Tibial nerve (tissue), 4 donors: ENCODE results near the gene RXRG. TPM values are rescaled to one million over a fixed set of nuclear protein-coding genes. Genes with fewer than 3 reads are reported as not detected.

Experiments used
- DNase-seq, 2 donors: peaks; one replicate each; pipeline ENCODE4 v3.0.0-alpha.2; 2019; ENCODE audit warnings: low spot score in 2 of 2
- H3K27ac ChIP-seq, 4 donors: fragments of 200-600 bp; sonication (generic) in 3 of 4; one replicate each; pipeline ENCODE4 v1.5.1; 2017 to 2019; ENCODE audit warnings: mild to moderate bottlenecking in 1 of 4
- H3K27me3 ChIP-seq, 2 donors: fragments of 200-600 bp; sonication (generic) in 1 of 2; one replicate each; pipeline versions ENCODE4 v1.5.1 to v1.6.0; 2017 to 2019
- H3K36me3 ChIP-seq, 3 donors: fragments of 200-600 bp; sonication (generic); one replicate each; pipeline ENCODE4 v1.5.1; 2018 to 2019
- H3K4me1 ChIP-seq, 4 donors: fragments of 200-600 bp; sonication (generic) in 3 of 4; one replicate each; pipeline ENCODE4 v1.5.1; 2017 to 2019
- H3K4me3 ChIP-seq, 4 donors: fragments of 200-600 bp; sonication (generic) in 3 of 4; one replicate each; pipeline ENCODE4 v1.5.1; 2017 to 2019; ENCODE audit warnings: mild to moderate bottlenecking in 1 of 4, moderate library complexity in 1 of 4
- H3K9me3 ChIP-seq, 4 donors: fragments of 200-600 bp; sonication (generic) in 3 of 4; one replicate each; pipeline ENCODE4 v1.5.1; 2017 to 2019
- EP300 ChIP-seq, 2 donors: sonication (generic); formaldehyde crosslinking; IDR thresholded peaks; one replicate each; pipeline ENCODE4 v1.6.1; 2017; ENCODE audit warnings: antibody characterized with exemption in 2 of 2, mild to moderate bottlenecking in 1 of 2
- POLR2A ChIP-seq, 2 donors: fragments of 450-650 bp; IDR thresholded peaks; one replicate each; pipeline ENCODE4 v1.6.1; 2017; ENCODE audit warnings: antibody characterized with exemption in 2 of 2, mild to moderate bottlenecking in 2 of 2, moderate library complexity in 2 of 2
- WGBS, 2 donors: methylation state at CpG; one replicate each; pipeline ENCODE4 v1.1.5; 2018; 5-methylcytosine and 5-hydroxymethylcytosine counted together
- total RNA-seq, 4 donors: library from RNA; depleted of rRNA; stranded (reverse); fragments of >200 nt; gene quantifications; one replicate each; pipeline ENCODE4 v1.1.0, GENCODE V29; 2016
- TF ChIP-seq, protein P1 (sequence below), 5 experiments: fragments of 200-600 bp in 3 of 5; fragments of 450-650 bp in 2 of 5; sonication (generic) in 3 of 5; IDR thresholded peaks; one replicate each; pipeline ENCODE4 v1.5.1; 2016 to 2019; ENCODE audit warnings: antibody characterized with exemption in 5 of 5, mild to moderate bottlenecking in 3 of 5, moderate library complexity in 2 of 5

RXRG gene
- total RNA-seq, 4 donors from 2014 or later = 3.3 to 13.8 (median 7.3) TPM

GRCh38 chr1:165369255-165369848 lies 75.6 kb downstream of the RXRG start:
- H3K9me3 ChIP-seq = no peaks in the 10 kb centered on the region
- H3K36me3 ChIP-seq = no peaks in the 10 kb centered on the region
- peaks cover 0 to 5% of the 10 kb centered on the region in 2 donors for H3K27me3 ChIP-seq
- no peak overlapping the region for H3K27ac ChIP-seq
- 15 to 21% methylated on average over 9 of the region's 9 CpGs for WGBS, 2 donors
- no peak overlapping the region for H3K4me3 ChIP-seq
- peaks cover 0 to 29% (median 3%) of the 10 kb centered on the region in 4 donors for H3K4me1 ChIP-seq
- DNase-seq = peak in 1 of 2 donors; percentile 62
- TF ChIP-seq, protein P1, sequence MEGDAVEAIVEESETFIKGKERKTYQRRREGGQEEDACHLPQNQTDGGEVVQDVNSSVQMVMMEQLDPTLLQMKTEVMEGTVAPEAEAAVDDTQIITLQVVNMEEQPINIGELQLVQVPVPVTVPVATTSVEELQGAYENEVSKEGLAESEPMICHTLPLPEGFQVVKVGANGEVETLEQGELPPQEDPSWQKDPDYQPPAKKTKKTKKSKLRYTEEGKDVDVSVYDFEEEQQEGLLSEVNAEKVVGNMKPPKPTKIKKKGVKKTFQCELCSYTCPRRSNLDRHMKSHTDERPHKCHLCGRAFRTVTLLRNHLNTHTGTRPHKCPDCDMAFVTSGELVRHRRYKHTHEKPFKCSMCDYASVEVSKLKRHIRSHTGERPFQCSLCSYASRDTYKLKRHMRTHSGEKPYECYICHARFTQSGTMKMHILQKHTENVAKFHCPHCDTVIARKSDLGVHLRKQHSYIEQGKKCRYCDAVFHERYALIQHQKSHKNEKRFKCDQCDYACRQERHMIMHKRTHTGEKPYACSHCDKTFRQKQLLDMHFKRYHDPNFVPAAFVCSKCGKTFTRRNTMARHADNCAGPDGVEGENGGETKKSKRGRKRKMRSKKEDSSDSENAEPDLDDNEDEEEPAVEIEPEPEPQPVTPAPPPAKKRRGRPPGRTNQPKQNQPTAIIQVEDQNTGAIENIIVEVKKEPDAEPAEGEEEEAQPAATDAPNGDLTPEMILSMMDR (IDR thresholded peaks at IDR 0.05) = peak; percentile 63 to 85 (median 77)
- TF ChIP-seq EP300 (IDR thresholded peaks at IDR 0.05) = no peak

GRCh38 chr1:165367375-165367993 lies 77.4 kb downstream of the RXRG start:
- DNase-seq = peak; percentile 82 to 95
- no peak overlapping the region for H3K4me3 ChIP-seq
- 42 to 52% methylated on average over 7 of the region's 7 CpGs for WGBS, 2 donors

DNA sequence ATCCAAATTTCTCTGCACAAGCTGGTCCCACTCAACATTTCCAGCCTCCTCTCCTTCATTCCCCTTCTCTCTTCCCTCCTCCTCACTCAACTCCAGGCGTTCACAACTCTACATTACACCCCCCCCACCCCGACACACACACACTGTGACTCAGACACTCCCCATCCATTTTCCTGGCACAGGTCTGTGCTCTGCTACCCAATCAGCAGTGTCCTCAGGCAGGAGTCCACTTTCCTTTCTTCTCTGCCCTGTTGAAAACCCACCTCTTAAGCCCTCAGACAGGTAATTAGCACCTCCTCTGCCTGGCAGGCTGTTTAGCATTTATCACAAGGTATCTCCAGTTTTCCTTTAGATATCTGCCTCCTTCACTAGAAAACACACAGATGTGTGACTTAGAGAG lies 79.6 kb downstream of the RXRG start:
- TF ChIP-seq EP300 (IDR thresholded peaks at IDR 0.05) (no peak), POLR2A (IDR thresholded peaks at IDR 0.05) (no peak)
- TF ChIP-seq, protein P1 (IDR thresholded peaks at IDR 0.05) = no peak
- WGBS, 2 donors = 44 to 45% methylated on average over 2 of the region's 2 CpGs
- no peak for DNase-seq
- Histone ChIP-seq H3K36me3 (no peaks in the 10 kb centered on the region), H3K4me3 (no peak overlapping the region), H3K27me3 (peaks cover 0 to 7% of the 10 kb centered on the region in 2 donors), H3K27ac (no peak overlapping the region), H3K9me3 (no peaks in the 10 kb centered on the region), H3K4me1 (peaks cover 0 to 19% (median 0%) of the 10 kb centered on the region in 4 donors)

More at GRCh38 chr1:165367375-165367993, 77.4 kb downstream of the RXRG start:
- H3K4me1 ChIP-seq = peaks cover 0 to 32% (median 3%) of the 10 kb centered on the region in 4 donors
- TF ChIP-seq EP300 (IDR thresholded peaks at IDR 0.05) = no peak
- TF ChIP-seq, protein P1 (IDR thresholded peaks at IDR 0.05) = peak; percentile 75 to 97 (median 89)
- H3K27me3 ChIP-seq = peaks cover 0 to 5% of the 10 kb centered on the region in 2 donors
- H3K36me3 ChIP-seq = no peaks in the 10 kb centered on the region
- H3K27ac ChIP-seq = no peak overlapping the region
- H3K9me3 ChIP-seq = no peaks in the 10 kb centered on the region

- Histone ChIP-seq H3K27ac (peak overlapping the region in 1 of 4 donors; percentile 44), H3K36me3 (no peaks in the 10 kb centered on the region), H3K4me3 (no peak overlapping the region), H3K27me3 (peaks cover 0 to 10% of the 10 kb centered on the region in 2 donors), H3K9me3 (no peaks in the 10 kb centered on the region), H3K4me1 (peaks cover 0 to 19% (median 0%) of the 10 kb centered on the region in 4 donors)
- 24 to 26% methylated on average over 6 of the region's 6 CpGs for WGBS, 2 donors
- TF ChIP-seq EP300 (IDR thresholded peaks at IDR 0.05) (peak in 1 of 2 donors; percentile 50), POLR2A (IDR thresholded peaks at IDR 0.05) (no peak)
- DNase-seq = peak; percentile 32 to 41
Observed at GRCh38 chr1:165364568-165365133, 80.3 kb downstream of the RXRG start.

DNA sequence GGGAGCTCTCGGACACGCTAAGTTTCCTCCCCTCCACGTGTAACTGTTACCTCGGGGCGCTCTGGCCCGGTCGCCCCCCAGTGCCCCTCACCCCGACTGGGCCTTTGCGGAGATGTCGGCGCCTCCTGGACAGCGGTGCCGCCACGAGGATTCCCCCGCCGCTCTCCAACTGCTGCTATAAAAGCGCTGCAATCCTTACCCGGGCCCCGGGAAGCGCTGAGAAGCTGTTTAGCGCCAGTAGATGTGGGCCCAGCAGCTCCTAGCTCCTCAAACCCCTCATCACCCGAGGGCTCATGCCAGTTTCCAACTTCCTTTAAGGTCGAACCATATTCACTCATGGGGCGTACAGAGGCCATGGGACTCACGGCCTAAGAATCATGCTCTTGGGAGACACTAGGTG lies 88.0 kb downstream of the RXRG start:
- Histone ChIP-seq H3K4me1 (peaks cover 0 to 49% (median 20%) of the 10 kb centered on the region in 4 donors), H3K4me3 (peak overlapping the region in 2 of 4 donors; percentile 32 to 47)

More for the DNA sequence above, 88.0 kb downstream of the RXRG start:
- Histone ChIP-seq H3K27ac (no peak overlapping the region), H3K27me3 (peaks cover 3 to 69% of the 10 kb centered on the region in 2 donors), H3K36me3 (no peaks in the 10 kb centered on the region), H3K9me3 (no peaks in the 10 kb centered on the region)
- DNase-seq = no peak
- WGBS, 2 donors = 35 to 41% methylated on average over 4 to 23 of the region's 25 CpGs
- TF ChIP-seq POLR2A (IDR thresholded peaks at IDR 0.05) (no peak), EP300 (IDR thresholded peaks at IDR 0.05) (no peak)
- TF ChIP-seq, protein P1 (IDR thresholded peaks at IDR 0.05) = no peak
